GM21367 (cell line): Measurements from ENCODE around the gene FEZF2.

ENCODE experiments used
- ATAC-seq: cut with Tn5 transposase; IDR thresholded peaks from one replicate; pipeline ENCODE4 v1.9.1; 2021; ENCODE audit not compliant: unreplicated experiment

Gene FEZF2

GRCh38 chr3:62373215-62373614 lies at the start of gene FEZF2:
TSS of gene FEZF2 (minus strand) at chr3:62373550. CDS start at chr3:62372868, 682 bp downstream.
- no peak for ATAC-seq

DNA sequence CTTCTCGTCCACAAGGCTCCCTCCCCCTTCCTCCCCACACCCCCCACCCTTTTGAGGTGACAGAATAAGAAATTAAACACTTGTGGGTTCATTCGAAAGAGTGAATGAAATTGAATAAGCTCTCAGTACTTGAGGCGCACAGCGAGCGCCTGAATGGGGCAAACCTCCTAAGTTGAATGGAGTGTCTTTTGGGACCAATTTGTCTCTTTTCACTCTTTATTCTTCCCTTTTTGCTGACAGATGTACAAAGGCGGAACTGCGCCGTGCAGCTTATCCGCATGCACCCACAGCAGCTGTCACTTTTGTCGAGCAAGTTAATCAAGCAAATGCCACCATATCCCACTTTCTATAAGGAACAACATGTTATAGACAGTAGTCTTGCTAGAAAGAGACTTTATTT lies 47.9 kb upstream of the FEZF2 start:
- ATAC-seq: no peak

GRCh38 chr3:62416144-62416543 lies 42.8 kb upstream of the FEZF2 start:
- ATAC-seq: no peak

GRCh38 chr3:62415312-62415801 lies 42.0 kb upstream of the FEZF2 start:
- ATAC-seq: no peak

GRCh38 chr3:62414786-62415185 lies 41.4 kb upstream of the FEZF2 start:
- ATAC-seq: no peak

DNA sequence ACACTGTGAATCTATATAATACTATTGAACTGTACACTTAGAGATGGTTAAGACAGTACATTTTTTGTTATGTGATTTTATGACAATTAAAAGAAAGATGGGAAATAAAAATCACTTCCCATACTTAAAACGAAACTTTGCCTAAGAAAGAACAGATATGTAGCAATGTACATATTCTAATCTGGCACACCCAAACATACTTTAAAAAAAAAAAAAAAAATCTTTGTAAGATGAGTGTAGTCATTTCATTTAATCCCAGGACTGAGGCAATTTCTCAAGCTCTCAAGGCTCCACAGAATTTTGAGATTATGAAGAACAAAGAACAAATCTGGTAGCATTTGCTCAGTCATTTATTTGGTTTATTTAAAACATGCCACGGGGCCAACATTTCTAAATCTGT lies 40.3 kb upstream of the FEZF2 start:
- no peak for ATAC-seq

DNA sequence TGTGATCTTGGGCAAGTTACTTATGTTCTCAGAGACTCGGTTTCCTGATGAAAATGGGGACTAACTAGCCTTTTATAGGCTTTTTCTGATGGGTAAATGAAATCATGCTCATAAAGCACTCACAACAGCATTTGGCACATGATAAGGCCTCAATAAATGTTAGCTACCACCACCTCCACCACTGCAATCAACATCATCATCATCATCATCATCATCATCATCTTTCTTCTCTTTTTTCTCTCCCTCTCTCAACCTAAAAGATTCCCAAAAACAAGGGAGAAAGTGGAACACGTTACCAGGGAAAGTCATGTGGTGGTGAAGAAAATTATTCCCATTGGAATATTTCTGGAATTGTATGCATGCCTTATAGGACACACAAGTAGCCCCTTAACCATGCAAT lies 33.6 kb upstream of the FEZF2 start:
- no peak for ATAC-seq

- no peak for ATAC-seq
Observed at GRCh38 chr3:62405566-62405965, 32.2 kb upstream of the FEZF2 start.

DNA sequence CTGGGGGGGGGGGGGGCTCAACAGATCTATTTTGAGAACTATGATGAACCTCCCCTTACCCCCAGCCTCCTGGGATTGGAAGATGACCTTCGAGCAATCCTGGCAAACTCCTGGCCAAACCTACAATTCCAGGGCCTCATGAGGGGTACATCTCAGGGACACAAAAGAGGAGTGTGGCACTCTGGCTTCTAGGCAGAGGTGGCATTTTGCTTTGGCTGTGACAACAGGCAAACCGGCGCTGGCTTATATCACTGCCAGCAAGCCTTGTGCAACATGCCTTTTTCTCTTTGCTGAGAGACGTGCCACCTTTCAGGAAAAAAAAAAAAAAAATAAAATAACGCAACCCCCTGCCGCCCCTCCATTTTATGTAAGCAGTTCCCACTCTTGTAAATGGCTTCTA lies 31.8 kb upstream of the FEZF2 start:
- ATAC-seq: no peak

DNA sequence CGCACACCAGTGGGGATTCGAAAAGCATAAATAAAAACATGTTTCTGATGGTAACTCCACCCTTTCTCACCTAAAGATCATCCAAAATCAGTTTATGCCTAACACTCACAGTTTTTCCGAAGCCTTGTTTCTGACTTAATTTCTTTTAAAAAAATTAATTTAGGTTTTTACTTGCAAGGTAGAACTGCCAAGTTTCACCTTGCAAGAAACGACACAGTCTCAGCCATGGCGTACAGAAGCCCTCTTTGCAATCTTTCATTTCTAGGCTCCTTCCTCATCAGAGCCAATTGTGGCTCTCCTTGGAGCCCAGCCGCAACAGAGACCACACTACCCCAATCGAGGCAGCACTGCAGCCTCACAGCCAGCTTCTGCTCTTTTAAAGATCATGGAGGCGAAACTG lies 31.0 kb upstream of the FEZF2 start:
- no peak for ATAC-seq

DNA sequence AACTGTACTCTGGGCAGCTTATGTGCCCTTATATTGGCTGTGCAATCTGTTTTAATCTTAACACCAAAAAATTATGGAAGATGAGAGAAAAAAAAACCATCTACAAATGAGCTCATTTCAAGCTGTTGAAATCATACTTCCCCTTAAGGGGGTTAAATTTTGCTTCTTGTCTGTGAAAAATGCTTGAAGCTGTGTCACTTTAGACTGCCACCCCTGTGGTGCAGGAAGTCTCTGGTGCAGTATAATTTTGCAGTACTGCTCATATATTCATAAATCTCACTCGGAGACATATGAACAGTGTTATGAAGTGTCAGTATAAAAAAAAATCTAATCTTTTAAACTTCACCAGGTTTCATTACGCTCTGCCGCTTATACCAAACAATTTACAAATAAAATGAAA lies 30.4 kb upstream of the FEZF2 start:
- ATAC-seq: no peak

DNA sequence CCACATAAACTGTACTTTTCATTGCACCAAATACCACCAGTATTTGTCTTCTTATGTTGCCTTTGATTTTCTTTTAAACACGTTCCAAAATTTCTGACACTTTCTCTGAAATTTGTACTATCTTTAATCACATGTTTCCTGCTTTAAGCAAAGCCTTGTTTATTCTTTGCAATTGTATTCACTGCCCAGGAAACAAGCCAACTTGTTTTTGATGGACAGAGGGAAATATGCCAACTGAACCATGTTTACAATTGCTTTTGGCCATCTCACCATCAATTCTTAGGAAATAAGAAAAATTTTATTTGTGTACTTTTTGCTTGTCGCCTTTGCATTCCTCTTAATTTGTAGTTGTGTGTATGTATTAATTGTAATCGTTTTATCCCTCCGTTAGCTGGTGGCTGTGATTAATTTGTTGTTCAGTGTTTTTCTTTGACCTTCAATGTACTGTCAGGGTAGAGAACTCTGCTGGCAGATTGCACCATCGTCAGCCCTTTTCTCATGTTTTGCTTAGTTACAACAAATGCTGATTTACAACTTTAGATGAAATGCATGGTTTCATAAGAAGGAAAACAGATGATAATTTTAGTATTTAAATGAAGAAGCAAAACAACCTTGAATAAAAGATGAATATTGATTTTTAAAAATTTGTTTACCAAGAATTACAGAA lies 19.4 kb upstream of the FEZF2 start:
- no peak for ATAC-seq

- no peak for ATAC-seq
Observed at GRCh38 chr3:62387251-62387650, 13.9 kb upstream of the FEZF2 start.

GRCh38 chr3:62379321-62379798 lies 6.0 kb upstream of the FEZF2 start:
- no peak for ATAC-seq

- no peak for ATAC-seq
Observed at GRCh38 chr3:62378921-62379320, 5.6 kb upstream of the FEZF2 start.

- ATAC-seq: no peak
Observed at GRCh38 chr3:62378311-62378789, 5.0 kb upstream of the FEZF2 start.

GRCh38 chr3:62376906-62377877 lies 3.8 kb upstream of the FEZF2 start:
- ATAC-seq: no peak

DNA sequence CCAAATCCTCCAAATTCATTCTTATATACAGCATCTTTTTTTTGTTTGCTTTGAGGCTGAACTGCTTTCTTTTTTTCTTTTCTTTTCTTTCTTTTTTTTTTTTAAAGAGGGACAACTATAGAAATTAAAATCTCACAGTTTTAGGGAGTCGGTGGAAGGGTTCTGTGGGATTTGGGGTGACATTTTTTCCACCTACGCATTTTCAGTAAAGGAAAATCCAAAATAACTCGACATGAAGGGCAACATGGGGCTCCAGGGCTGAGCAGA lies 3.0 kb upstream of the FEZF2 start:
- ATAC-seq: no peak

DNA sequence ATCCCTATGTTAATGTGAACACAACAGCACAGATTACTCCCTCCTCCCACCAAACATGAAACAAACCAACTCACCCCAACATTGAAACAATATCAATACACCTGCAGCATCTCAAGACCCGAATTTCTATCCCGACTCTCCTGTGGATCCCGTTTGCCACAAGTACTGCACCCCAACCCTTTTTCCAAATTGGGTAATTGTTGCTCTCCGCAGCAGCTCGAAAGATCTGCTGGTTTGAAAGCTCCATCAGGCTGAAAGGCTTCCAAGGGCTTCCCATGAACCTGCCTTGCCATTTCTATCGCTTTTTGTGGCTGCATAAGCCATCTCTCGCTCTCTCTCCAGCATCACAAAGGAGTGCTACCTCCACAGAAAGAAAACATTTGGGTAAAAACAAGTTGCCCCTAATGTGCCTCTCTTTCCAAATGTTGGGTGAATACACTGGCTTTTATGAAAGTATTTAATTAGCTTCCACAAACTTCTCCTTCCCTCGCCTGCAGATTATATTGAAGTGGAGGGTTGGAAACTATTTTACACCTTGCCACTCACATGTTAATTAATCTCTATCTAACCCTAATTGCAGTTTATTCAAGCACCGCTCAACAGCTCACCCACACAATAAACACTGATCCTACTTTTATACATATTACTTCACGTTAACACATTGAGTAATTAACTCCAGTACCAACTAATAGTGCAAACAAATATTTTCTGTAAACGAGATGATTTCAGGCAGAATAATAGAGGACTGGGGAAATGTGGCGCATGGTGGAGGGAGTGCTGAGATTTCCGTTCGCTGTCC lies 2.5 kb upstream of the FEZF2 start:
- ATAC-seq: no peak

GRCh38 chr3:62374341-62375218 lies 1.2 kb upstream of the FEZF2 start:
- no peak for ATAC-seq
